GM12878 (cell line): ENCODE measurements around the gene PDZD7. TPM values are rescaled to one million over a fixed set of nuclear protein-coding genes. Genes with fewer than 3 reads are reported as not detected.

Experiments used
- JUND ChIP-seq: IDR thresholded peaks from 2 replicates; pipeline ENCODE4 v1.6.1; 2012; ENCODE audit warnings: low read depth, mild to moderate bottlenecking, low read length, improper control_type of control experiment, moderate library complexity
- MXI1 ChIP-seq: fragments of 150-350 bp; IDR thresholded peaks from 2 replicates; pipeline ENCODE4 v1.6.1; 2011; ENCODE audit warnings: low read depth, mild to moderate bottlenecking, inconsistent platforms, low read length, improper control_type of control experiment
- polyA plus RNA-seq, 11 experiments: library from polyadenylated mRNA; depleted of rRNA in 4 of 11; unstranded in 6 of 11; stranded (reverse) in 5 of 11; fragments of >200 nt; fragmentation: Nextera tagmentation in 4 of 11; fragmentation: Illumina TruSeq in 1 of 11; extraction: Ambion mirVana in 4 of 11; extraction: Trizol in 1 of 11; gene quantifications; 1 replicate in 1 of 11; 2 replicates in 10 of 11; pipeline versions ENCODE4 v1.2.1 to v1.2.3, GENCODE V29; 2011 to 2016; ENCODE audit warnings: inconsistent platforms in 2 of 11, missing spikeins in 2 of 11, low read depth in 1 of 11
- total RNA-seq, 4 experiments: library from RNA; depleted of rRNA in 3 of 4; stranded (reverse); fragments of >200 nt in 3 of 4; fragmentation: Illumina TruSeq in 1 of 4; extraction: Trizol in 1 of 4; gene quantifications; 2 replicates each; pipeline versions ENCODE4 v1.2.1 to v1.2.3, GENCODE V29; 2013 to 2021
- TF ChIP-seq, protein P1 (sequence below): fragments of 450-650 bp; IDR thresholded peaks from 2 replicates; pipeline ENCODE4 v1.6.1; 2017; ENCODE audit warnings: low read depth, mild to moderate bottlenecking, moderate library complexity
- TF ChIP-seq, protein P2 (sequence below): fragments of 450-650 bp; IDR thresholded peaks from 2 replicates; pipeline ENCODE4 v1.6.1; 2018; ENCODE audit warnings: mild to moderate bottlenecking, low read depth, moderate library complexity; ENCODE audit not compliant: partially characterized antibody

PDZD7 gene
- total and polyA plus RNA-seq, 10 of the 15 experiments (the other 5 are each of a cell fraction or from before 2014, with no cell fraction given) = 0.01 to 0.20 (median 0.03) TPM; not detected in 7

DNA sequence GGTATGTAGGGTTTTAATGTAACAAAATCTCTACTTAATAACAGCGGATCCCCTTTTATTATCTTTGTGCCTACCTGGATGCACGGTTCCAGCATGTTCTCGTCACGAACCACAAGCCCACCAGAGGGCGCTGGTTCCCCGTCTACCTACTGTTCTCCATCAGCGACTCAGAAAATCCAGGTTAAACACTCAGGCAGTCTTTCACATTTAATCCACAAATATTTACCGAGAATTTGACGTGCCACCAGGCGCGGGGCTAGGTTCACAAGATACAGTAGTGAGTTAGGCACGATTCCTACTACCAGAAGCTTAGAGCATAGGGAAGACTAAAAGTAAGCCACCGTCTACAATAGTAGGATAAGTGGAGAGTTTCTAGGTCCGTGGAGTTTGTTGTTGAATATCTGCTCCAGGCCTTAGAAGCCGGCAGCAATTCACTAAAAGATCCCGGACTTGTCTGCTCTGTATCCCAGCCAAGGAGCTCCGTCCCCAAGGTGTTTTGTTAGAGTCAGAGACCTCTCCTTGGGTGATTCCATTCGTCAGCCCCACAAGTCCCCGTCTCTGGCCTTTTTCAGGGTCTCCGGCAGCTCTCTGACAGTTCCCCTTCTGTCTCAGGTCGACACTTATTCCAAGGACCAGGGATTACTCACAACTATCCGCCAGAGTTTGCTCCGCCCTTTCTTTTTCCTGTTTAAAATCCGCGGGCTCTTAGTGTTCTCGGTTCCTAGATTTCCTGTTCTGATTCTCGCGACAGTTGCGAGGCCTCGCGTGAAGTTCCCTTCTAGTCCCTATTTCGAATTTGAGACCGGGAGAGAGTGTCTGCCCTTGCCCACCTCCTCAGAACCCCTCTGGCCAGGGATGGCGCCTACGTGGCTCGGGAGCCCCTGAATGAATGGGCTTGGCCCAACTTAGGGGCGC lies 29.4 kb upstream of the PDZD7 start (continued):
- TF ChIP-seq, protein P1, sequence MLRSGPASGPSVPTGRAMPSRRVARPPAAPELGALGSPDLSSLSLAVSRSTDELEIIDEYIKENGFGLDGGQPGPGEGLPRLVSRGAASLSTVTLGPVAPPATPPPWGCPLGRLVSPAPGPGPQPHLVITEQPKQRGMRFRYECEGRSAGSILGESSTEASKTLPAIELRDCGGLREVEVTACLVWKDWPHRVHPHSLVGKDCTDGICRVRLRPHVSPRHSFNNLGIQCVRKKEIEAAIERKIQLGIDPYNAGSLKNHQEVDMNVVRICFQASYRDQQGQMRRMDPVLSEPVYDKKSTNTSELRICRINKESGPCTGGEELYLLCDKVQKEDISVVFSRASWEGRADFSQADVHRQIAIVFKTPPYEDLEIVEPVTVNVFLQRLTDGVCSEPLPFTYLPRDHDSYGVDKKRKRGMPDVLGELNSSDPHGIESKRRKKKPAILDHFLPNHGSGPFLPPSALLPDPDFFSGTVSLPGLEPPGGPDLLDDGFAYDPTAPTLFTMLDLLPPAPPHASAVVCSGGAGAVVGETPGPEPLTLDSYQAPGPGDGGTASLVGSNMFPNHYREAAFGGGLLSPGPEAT = peak; percentile 67
- peak; percentile 78 for TF ChIP-seq MXI1
- TF ChIP-seq, protein P2, sequence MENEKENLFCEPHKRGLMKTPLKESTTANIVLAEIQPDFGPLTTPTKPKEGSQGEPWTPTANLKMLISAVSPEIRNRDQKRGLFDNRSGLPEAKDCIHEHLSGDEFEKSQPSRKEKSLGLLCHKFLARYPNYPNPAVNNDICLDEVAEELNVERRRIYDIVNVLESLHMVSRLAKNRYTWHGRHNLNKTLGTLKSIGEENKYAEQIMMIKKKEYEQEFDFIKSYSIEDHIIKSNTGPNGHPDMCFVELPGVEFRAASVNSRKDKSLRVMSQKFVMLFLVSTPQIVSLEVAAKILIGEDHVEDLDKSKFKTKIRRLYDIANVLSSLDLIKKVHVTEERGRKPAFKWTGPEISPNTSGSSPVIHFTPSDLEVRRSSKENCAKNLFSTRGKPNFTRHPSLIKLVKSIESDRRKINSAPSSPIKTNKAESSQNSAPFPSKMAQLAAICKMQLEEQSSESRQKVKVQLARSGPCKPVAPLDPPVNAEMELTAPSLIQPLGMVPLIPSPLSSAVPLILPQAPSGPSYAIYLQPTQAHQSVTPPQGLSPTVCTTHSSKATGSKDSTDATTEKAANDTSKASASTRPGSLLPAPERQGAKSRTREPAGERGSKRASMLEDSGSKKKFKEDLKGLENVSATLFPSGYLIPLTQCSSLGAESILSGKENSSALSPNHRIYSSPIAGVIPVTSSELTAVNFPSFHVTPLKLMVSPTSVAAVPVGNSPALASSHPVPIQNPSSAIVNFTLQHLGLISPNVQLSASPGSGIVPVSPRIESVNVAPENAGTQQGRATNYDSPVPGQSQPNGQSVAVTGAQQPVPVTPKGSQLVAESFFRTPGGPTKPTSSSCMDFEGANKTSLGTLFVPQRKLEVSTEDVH = no peak
- TF ChIP-seq JUND = no peak
- TF ChIP-seq, all 136 proteins: peak for 30
